Loucy (cell line): ENCODE measurements around the gene ZNF837.

Experiments used
- EZH2phosphoT487 ChIP-seq: fragments of 200-600 bp; IDR thresholded peaks from 2 replicates; pipeline ENCODE4 v1.6.1; 2018; ENCODE audit warnings: antibody characterized with exemption, mild to moderate bottlenecking, moderate library complexity, borderline replicate concordance
- TF ChIP-seq, protein P1 (sequence below): fragments of 200-600 bp; sonication (generic); conservative IDR thresholded peaks from 2 replicates; pipeline ENCODE4 v1.5.1; 2014; ENCODE audit warnings: mild to moderate bottlenecking, antibody characterized with exemption, low read length

DNA sequence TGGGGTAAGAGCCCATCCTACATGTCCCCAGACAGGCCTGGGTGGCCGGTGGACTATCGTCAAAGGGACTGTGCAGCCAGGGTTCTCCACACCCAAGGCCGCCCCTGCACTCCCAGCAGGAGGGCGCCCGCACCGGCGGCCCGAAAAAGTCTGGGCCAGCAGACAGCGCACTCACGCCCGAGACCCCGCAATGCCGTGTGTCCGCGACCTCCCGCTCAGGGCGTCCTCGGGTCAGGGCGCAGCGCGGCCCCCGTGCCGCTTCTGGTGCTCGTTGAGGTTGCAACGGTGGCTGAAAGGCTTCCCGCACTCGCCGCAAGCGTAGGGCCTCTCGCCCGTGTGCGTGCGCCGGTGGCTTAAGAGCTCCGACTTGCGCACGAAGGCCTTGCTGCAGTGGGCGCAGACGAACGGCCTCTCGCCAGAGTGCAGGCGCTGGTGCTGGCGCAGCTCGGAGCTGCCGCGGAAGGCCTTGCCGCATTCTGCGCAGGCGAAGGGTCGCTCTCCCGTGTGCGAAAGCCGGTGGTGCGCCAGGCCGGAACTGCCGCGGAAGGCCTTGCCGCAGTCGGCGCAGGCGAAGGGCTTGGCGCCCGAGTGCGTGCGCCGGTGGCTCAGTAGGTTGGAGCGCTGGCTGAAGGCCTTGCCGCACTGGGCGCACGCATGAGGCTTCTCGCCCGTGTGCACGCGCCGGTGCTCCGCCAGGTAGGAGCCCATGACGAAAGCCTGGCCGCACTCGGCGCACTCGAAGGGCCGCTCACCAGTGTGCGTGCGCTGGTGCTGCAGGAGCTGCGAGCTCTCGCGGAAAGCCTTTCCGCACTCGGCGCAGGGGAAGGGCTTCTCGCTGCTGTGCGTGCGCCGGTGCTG is 24.7 kb downstream of the ZNF837 start:
- TF ChIP-seq, protein P1, sequence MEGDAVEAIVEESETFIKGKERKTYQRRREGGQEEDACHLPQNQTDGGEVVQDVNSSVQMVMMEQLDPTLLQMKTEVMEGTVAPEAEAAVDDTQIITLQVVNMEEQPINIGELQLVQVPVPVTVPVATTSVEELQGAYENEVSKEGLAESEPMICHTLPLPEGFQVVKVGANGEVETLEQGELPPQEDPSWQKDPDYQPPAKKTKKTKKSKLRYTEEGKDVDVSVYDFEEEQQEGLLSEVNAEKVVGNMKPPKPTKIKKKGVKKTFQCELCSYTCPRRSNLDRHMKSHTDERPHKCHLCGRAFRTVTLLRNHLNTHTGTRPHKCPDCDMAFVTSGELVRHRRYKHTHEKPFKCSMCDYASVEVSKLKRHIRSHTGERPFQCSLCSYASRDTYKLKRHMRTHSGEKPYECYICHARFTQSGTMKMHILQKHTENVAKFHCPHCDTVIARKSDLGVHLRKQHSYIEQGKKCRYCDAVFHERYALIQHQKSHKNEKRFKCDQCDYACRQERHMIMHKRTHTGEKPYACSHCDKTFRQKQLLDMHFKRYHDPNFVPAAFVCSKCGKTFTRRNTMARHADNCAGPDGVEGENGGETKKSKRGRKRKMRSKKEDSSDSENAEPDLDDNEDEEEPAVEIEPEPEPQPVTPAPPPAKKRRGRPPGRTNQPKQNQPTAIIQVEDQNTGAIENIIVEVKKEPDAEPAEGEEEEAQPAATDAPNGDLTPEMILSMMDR = no peak
- no peak for TF ChIP-seq EZH2phosphoT487
